ENCODE data around the gene DOK5. TPM values are rescaled to one million over a fixed set of nuclear protein-coding genes. Genes with fewer than 3 reads are reported as not detected.

DOK5 gene
- total and polyA plus RNA-seq, 2 of the 4 experiments (the other 2 are of a cell fraction): 2.8 to 3.9 TPM

DNA sequence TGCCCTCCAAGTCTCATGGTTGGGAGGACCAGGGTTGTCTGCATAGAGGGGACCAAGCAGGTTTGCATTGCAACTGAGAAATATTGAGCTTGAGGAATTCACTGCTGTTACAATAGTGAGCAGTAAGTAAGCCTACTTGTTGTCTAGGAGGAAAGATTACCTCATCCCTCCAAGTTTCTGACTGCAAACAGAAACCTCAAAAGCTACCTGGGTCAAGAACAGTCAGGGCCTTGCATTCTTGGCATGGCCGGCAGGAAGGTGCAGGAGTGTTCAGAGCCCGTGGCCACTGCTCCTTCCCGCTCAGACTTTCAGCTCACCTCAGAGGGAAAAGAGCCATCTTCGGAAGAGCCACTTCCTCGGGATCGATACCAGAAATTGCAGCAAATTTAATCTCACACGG is 46.0 kb upstream of the DOK5 start:
- ATAC-seq (ENCODE audit: low read depth) (no peak), DNase-seq (no peak)
- Histone ChIP-seq H3K9me1 (ENCODE audit: insufficient read depth, low read length) (no peaks in the 10 kb centered on the region), H2BK15ac (ENCODE audit: low read depth, low read length) (no peak overlapping the region), H3K4me1 (ENCODE audit: control insufficient read depth, insufficient read depth, low read length) (no peaks in the 10 kb centered on the region), H2BK20ac (ENCODE audit: low read depth, low read length) (no peak overlapping the region), H2AK9ac (replicated peaks; ENCODE audit: low read depth, low read length, poor library complexity) (no peak overlapping the region), H3K23ac (ENCODE audit: low read depth, low read length) (no peak overlapping the region), H2AK5ac (ENCODE audit: low read depth, low read length) (no peak overlapping the region), H3K4me3 (ENCODE audit: insufficient read depth, low read depth, low read length) (no peak overlapping the region), H4K20me1 (ENCODE audit: insufficient read depth, low read length) (no peaks in the 10 kb centered on the region), H4K8ac (ENCODE audit: low read depth in 2 of 2, low read length in 2 of 2) (no peak overlapping the region), H4K91ac (ENCODE audit: insufficient read depth, low read depth, low read length) (no peak overlapping the region), H2BK120ac (ENCODE audit: low read depth, low read length) (no peak overlapping the region), H3K4me2 (ENCODE audit: low read depth, low read length) (no peak overlapping the region), H2BK5ac (ENCODE audit: low read depth, low read length, poor library complexity, severe bottlenecking) (no peak overlapping the region), H3K18ac (ENCODE audit: low read depth, low read length) (no peak overlapping the region), H3K27me3 (ENCODE audit: control insufficient read depth, insufficient read depth, low read length) (no peaks in the 10 kb centered on the region), H3K9me3 (ENCODE audit: control insufficient read depth, insufficient read depth, low read length) (no peaks in the 10 kb centered on the region), H3K56ac (ENCODE audit: extremely low read depth, insufficient read depth, low read length) (no peak overlapping the region), H3K14ac (replicated peaks; ENCODE audit: low read depth, low read length) (no peak overlapping the region), H3K9ac (ENCODE audit: low read depth, low read length) (no peak overlapping the region), H2AFZ (replicated peaks; ENCODE audit: low read length, poor library complexity) (no peak overlapping the region), H3K79me1 (ENCODE audit: low read depth in 1 of 2, low read length in 2 of 2) (no peaks in the 10 kb centered on the region), H3K36me3 (ENCODE audit: control insufficient read depth, insufficient read depth, low read length) (no peaks in the 10 kb centered on the region), H4K5ac (ENCODE audit: low read depth, low read length) (no peak overlapping the region), H3K27ac (ENCODE audit: insufficient read depth, low read length) (no peak overlapping the region), H3K4ac (ENCODE audit: low read depth, low read length) (no peak overlapping the region)
- CTCF ChIA-PET: no interaction called here
- TF ChIP-seq, protein P1, sequence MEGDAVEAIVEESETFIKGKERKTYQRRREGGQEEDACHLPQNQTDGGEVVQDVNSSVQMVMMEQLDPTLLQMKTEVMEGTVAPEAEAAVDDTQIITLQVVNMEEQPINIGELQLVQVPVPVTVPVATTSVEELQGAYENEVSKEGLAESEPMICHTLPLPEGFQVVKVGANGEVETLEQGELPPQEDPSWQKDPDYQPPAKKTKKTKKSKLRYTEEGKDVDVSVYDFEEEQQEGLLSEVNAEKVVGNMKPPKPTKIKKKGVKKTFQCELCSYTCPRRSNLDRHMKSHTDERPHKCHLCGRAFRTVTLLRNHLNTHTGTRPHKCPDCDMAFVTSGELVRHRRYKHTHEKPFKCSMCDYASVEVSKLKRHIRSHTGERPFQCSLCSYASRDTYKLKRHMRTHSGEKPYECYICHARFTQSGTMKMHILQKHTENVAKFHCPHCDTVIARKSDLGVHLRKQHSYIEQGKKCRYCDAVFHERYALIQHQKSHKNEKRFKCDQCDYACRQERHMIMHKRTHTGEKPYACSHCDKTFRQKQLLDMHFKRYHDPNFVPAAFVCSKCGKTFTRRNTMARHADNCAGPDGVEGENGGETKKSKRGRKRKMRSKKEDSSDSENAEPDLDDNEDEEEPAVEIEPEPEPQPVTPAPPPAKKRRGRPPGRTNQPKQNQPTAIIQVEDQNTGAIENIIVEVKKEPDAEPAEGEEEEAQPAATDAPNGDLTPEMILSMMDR (conservative IDR thresholded peaks at IDR 0.05; ENCODE audit: low read depth, low read length): no peak
- no peak for TF ChIP-seq RCOR1 (IDR thresholded peaks at IDR 0.05; ENCODE audit: insufficient replicate concordance, low read length)
- no peak for TF ChIP-seq RAD21 (IDR thresholded peaks at IDR 0.05; ENCODE audit: low read length)
- intact Hi-C loops (cut with micrococcal nuclease) (loop anchor here (5.0 kb wide), 1 partner anchor 42 kb away; no protein-coding TSS in a partner anchor), in situ Hi-C loops (cut with MboI; ENCODE audit: low sequenced_read_pairs) (no loop called here), dilution Hi-C loops (cut with HindIII; ENCODE audit: low sequenced_read_pairs, unreplicated experiment) (no loop called here)
- POLR2A ChIA-PET (ENCODE audit: unreplicated experiment): no interaction called here
- no TSS peak for BruUV-seq (replicated peaks)
- 95% methylated on average over 4 of the region's 7 CpGs; no CpG with 5 or more reads in 1 of the 2 experiments for WGBS, 2 experiments (ENCODE audit: extremely low coverage in 2 of 2, insufficient read length in 1 of 2)
